C4-2B (cell line): ENCODE data around the gene MAP3K14.

ENCODE experiments used
- CTCF ChIP-seq: fragments of 450-650 bp; conservative IDR thresholded peaks from 2 replicates; pipeline ENCODE4 v1.5.1; 2017; ENCODE audit warnings: mild to moderate bottlenecking
- ZFX ChIP-seq: fragments of 450-650 bp; IDR thresholded peaks from 2 replicates; pipeline ENCODE4 v1.6.1; 2017

- TF ChIP-seq CTCF (no peak), ZFX (no peak)
Measured at GRCh38 chr17:45262516-45263476, 54.0 kb downstream of the MAP3K14 start.
